Nephron (organoid): ENCODE measurements around the gene SEPTIN10.

Source experiments
- H3K27ac Mint-ChIP-seq, 3 experiments: 2 replicates each; pipeline ENCODE4 v1.8.0; 2020; ENCODE audit warnings: mixed read lengths in 3 of 3, mild to moderate bottlenecking in 2 of 3, moderate library complexity in 1 of 3
- H3K27me3 Mint-ChIP-seq: 2 replicates; pipeline ENCODE4 v1.8.0; 2021; ENCODE audit warnings: low read depth, mild to moderate bottlenecking, moderate library complexity, mixed read lengths
- H3K36me3 Mint-ChIP-seq: 2 replicates; pipeline ENCODE4 v1.8.0; 2020; ENCODE audit warnings: low read depth, mixed read lengths
- H3K4me1 Mint-ChIP-seq: 2 replicates; pipeline ENCODE4 v1.8.0; 2020; ENCODE audit warnings: mixed read lengths
- H3K4me3 Mint-ChIP-seq, 3 experiments: 2 replicates each; pipeline ENCODE4 v1.8.0; 2020; ENCODE audit warnings: mild to moderate bottlenecking in 3 of 3, mixed read lengths in 3 of 3, moderate library complexity in 2 of 3
- H3K9me3 Mint-ChIP-seq: 2 replicates; pipeline ENCODE4 v1.8.0; 2020; ENCODE audit warnings: mixed read lengths
- CTCF ChIP-seq, 3 experiments: fragments of 200-600 bp; sonication (generic); IDR thresholded peaks; one replicate each; pipeline ENCODE4 v1.5.0; 2021; ENCODE audit warnings: antibody characterized with exemption in 3 of 3; ENCODE audit not compliant: unreplicated experiment in 3 of 3

Gene SEPTIN10

GRCh38 chr2:109531221-109531620 is 82.5 kb downstream of the SEPTIN10 start:
- Mint-ChIP-seq H3K4me1 (peaks cover 22% of the 10 kb centered on the region), H3K27me3 (no peaks in the 10 kb centered on the region), H3K9me3 (peaks cover 12% of the 10 kb centered on the region), H3K36me3 (peaks cover 3% of the 10 kb centered on the region), H3K4me3 (no peak overlapping the region), H3K27ac (no peak overlapping the region)
- TF ChIP-seq CTCF (IDR thresholded peaks at IDR 0.05; ENCODE audit: unreplicated experiment in 3 of 3) = no peak

DNA sequence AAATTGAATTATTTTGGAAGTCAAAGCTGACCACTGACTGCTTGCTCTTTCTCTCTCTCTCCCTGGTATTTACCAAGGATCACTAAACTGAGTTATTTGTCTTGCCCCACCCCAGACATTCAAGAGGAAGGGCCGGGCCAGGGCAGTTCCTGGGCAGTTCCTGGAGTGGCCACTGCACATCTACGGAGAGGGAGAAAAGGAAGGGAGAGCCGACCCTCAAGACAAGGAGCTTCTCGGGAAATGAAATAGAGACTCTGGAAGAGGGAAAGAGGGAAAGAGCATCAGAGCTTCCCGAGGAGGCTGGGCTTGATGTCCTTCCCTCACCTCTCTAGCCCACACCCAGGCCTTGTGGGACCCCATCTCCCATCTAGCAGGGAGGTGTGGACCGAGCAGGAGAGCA is 83.1 kb downstream of the SEPTIN10 start:
- H3K4me1 Mint-ChIP-seq = peaks cover 22% of the 10 kb centered on the region
- peaks cover 3% of the 10 kb centered on the region for H3K36me3 Mint-ChIP-seq
- TF ChIP-seq CTCF (IDR thresholded peaks at IDR 0.05; ENCODE audit: unreplicated experiment in 3 of 3) = no peak
- H3K27ac Mint-ChIP-seq = no peak overlapping the region
- H3K4me3 Mint-ChIP-seq = no peak overlapping the region
- H3K27me3 Mint-ChIP-seq = no peaks in the 10 kb centered on the region
- peaks cover 9% of the 10 kb centered on the region for H3K9me3 Mint-ChIP-seq

- H3K4me1 Mint-ChIP-seq = peaks cover 13% of the 10 kb centered on the region
- peaks cover under 1% of the 10 kb centered on the region for H3K9me3 Mint-ChIP-seq
- no peaks in the 10 kb centered on the region for H3K36me3 Mint-ChIP-seq
- TF ChIP-seq CTCF (IDR thresholded peaks at IDR 0.05; ENCODE audit: unreplicated experiment in 3 of 3) = no peak
- H3K27ac Mint-ChIP-seq = peak overlapping the region in 1 of 3 experiments; percentile 44
- H3K27me3 Mint-ChIP-seq = no peaks in the 10 kb centered on the region
- H3K4me3 Mint-ChIP-seq = no peak overlapping the region
These were observed 84.0 kb downstream of the SEPTIN10 start for GRCh38 chr2:109529532-109530449.

GRCh38 chr2:109528811-109529501 is 84.8 kb downstream of the SEPTIN10 start:
- Mint-ChIP-seq H3K36me3 (no peaks in the 10 kb centered on the region), H3K4me3 (no peak overlapping the region), H3K9me3 (no peaks in the 10 kb centered on the region), H3K27ac (no peak overlapping the region), H3K27me3 (no peaks in the 10 kb centered on the region), H3K4me1 (peaks cover 12% of the 10 kb centered on the region)
- TF ChIP-seq CTCF (IDR thresholded peaks at IDR 0.05; ENCODE audit: unreplicated experiment in 3 of 3) = no peak

DNA sequence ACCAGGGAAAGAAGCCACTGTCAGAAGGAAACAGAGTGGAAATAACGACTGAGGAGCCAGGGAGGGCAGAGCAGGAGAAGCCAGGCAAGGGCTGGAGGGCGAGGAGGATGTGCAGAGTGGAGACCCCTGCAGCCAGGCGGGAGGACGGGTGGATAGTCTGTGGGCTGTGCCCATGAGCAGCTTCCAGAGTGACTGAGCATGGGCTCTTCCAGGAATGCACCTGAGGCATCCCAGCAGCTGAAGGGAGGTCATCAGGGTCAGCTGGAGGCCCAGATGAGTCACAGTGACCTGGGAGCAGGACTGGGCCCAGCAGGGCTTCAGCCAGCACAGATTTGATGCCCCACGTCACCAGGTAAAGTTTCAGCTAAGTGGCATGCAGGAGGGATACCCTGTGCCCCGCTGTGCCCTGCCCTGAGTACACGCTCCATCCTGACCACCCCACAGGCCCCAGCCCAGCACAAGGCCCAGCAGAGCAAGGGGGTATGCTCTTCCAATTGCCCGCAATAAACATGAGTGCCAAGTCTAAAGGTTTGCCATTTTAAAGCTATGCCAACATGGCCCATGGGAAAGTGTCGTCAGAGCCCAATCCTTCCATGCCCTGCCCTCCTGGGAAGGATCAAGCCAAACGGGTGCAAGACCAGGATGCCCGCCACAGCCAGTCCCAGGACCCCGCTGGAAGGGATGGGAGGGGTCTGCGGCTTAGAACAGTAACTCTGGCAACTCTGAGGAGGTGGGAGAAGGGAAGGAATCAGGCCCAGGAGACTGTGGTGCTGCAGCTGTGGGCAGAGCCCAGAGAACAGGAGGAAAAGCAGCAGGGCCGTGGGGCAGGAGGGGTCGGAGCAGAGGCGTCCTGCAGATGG is 85.7 kb downstream of the SEPTIN10 start:
- Mint-ChIP-seq H3K9me3 (no peaks in the 10 kb centered on the region), H3K27me3 (no peaks in the 10 kb centered on the region), H3K4me1 (peaks cover 12% of the 10 kb centered on the region), H3K27ac (no peak overlapping the region), H3K36me3 (no peaks in the 10 kb centered on the region), H3K4me3 (no peak overlapping the region)
- TF ChIP-seq CTCF (IDR thresholded peaks at IDR 0.05; ENCODE audit: unreplicated experiment in 3 of 3) = no peak
